CD8-positive, alpha-beta memory T cell (primary cell): ENCODE measurements around the gene CRISP2. TPM values are rescaled to one million over a fixed set of nuclear protein-coding genes. Genes with fewer than 3 reads are reported as not detected.

Experiments used
- CTCF ChIA-PET: fragments of 350-600 bp; sonication (Branson Sonifier 250); formaldehyde crosslinking; loops from one replicate; lab custom pipeline; 2021; ENCODE audit warnings: antibody characterized with exemption; lab: Charles Lee
- POLR2A ChIA-PET: fragments of 350-600 bp; sonication (Branson Sonifier 250); formaldehyde crosslinking; loops from one replicate; lab custom pipeline; 2021; ENCODE audit warnings: antibody characterized with exemption; lab: Charles Lee
- DNase-seq, 5 donors: peaks; one replicate each; pipeline versions ENCODE4 v3.0.0 to v3.0.0-alpha.2; 2020 to 2022; ENCODE audit warnings: mixed read lengths in 1 of 5
- H3K27ac ChIP-seq: one replicate; pipeline ENCODE4 v1.7.0; 2013; ENCODE audit warnings: low read depth, mild to moderate bottlenecking, low read length, moderate library complexity
- H3K27me3 ChIP-seq: 2 replicates; pipeline ENCODE4 v1.7.0; 2013; ENCODE audit warnings: low read length, mild to moderate bottlenecking; ENCODE audit not compliant: insufficient read depth, poor library complexity, severe bottlenecking
- H3K36me3 ChIP-seq: 2 replicates; pipeline ENCODE4 v1.7.0; 2013; ENCODE audit warnings: mild to moderate bottlenecking, low read length, moderate library complexity; ENCODE audit not compliant: insufficient read depth
- H3K4me1 ChIP-seq: 2 replicates; pipeline ENCODE4 v1.7.0; 2013; ENCODE audit warnings: mild to moderate bottlenecking, low read length, moderate library complexity; ENCODE audit not compliant: insufficient read depth
- H3K4me3 ChIP-seq: 2 replicates; pipeline ENCODE4 v1.7.0; 2013; ENCODE audit warnings: mild to moderate bottlenecking, low read length
- H3K9me3 ChIP-seq: 2 replicates; pipeline ENCODE4 v1.7.0; 2013; ENCODE audit warnings: mild to moderate bottlenecking, low read length
- H3K27ac Mint-ChIP-seq, 8 donors: one replicate each; pipeline ENCODE4 v1.8.0; 2020 to 2021; ENCODE audit warnings: mixed read lengths in 8 of 8, mild to moderate bottlenecking in 6 of 8, inconsistent platforms in 3 of 8, moderate library complexity in 3 of 8
- H3K27me3 Mint-ChIP-seq, 2 donors: one replicate each; pipeline ENCODE4 v1.8.0; 2020 to 2021; ENCODE audit warnings: mixed read lengths in 2 of 2, mild to moderate bottlenecking in 1 of 2, moderate library complexity in 1 of 2
- H3K36me3 Mint-ChIP-seq, 3 donors: one replicate each; pipeline ENCODE4 v1.8.0; 2020 to 2021; ENCODE audit warnings: mixed read lengths in 3 of 3, inconsistent platforms in 1 of 3, mild to moderate bottlenecking in 1 of 3
- H3K4me1 Mint-ChIP-seq, 3 donors: one replicate each; pipeline ENCODE4 v1.8.0; 2020 to 2021; ENCODE audit warnings: mixed read lengths in 3 of 3, inconsistent platforms in 1 of 3, mild to moderate bottlenecking in 1 of 3
- H3K4me3 Mint-ChIP-seq, 7 donors: one replicate each; pipeline ENCODE4 v1.8.0; 2020 to 2021; ENCODE audit warnings: mixed read lengths in 7 of 7, mild to moderate bottlenecking in 6 of 7, moderate library complexity in 4 of 7, inconsistent platforms in 2 of 7
- H3K9me3 Mint-ChIP-seq, 5 donors: one replicate each; pipeline ENCODE4 v1.8.0; 2020 to 2022; ENCODE audit warnings: mixed read lengths in 5 of 5, mild to moderate bottlenecking in 3 of 5, moderate library complexity in 2 of 5, inconsistent platforms in 1 of 5
- polyA plus RNA-seq: library from polyadenylated mRNA; unstranded; fragments of 300-500 nt; fragmentation: Illumina TruSeq; gene quantifications from one replicate; pipeline ENCODE4 v1.2.3, GENCODE V29; 2021
- total RNA-seq, 2 experiments: library from RNA; stranded (reverse); gene quantifications; one replicate each; pipeline ENCODE4 v1.2.3, GENCODE V29; 2021

The CRISP2 gene, protein sequence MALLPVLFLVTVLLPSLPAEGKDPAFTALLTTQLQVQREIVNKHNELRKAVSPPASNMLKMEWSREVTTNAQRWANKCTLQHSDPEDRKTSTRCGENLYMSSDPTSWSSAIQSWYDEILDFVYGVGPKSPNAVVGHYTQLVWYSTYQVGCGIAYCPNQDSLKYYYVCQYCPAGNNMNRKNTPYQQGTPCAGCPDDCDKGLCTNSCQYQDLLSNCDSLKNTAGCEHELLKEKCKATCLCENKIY
- total RNA-seq (not detected), polyA plus RNA-seq (not detected)

DNA sequence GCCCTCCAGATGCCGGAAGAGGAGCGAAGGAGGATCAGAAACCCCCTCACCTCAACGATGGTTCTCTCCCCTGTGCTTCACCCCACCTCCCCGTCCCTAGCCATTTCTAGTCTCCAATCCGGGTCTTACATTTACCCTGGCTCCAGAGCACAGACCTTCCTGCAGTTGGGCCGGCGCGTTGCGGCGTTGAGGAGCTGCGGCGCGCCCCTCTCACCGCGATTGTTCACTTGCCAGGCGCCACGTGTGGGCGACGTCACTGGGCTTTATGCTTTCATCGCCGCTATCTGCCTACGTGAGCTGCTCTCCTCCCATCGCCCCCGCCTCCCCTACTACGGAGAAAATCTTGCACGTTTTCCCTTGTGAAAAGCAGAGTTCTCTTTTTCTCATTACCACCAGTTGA is at the start of gene CRISP2:
Gene CRISP2 (minus strand): TSS at position 198 of the 400 bp plus-strand sequence. CDS start 4,347 bp downstream, outside the sequence.
- POLR2A ChIA-PET: no interaction called here
- Mint-ChIP-seq H3K36me3 (no peaks in the 10 kb centered on the region), H3K9me3 (peaks cover 0 to 16% (median 6%) of the 10 kb centered on the region in 5 donors), H3K27ac (no peak within 1 kb of the TSS), H3K27me3 (no peaks in the 10 kb centered on the region), H3K4me1 (no peaks in the 10 kb centered on the region), H3K4me3 (no peak within 1 kb of the TSS)
- no peaks in the 10 kb centered on the region for H3K9me3 ChIP-seq
- H3K27ac ChIP-seq: no peak within 1 kb of the TSS
- H3K4me3 ChIP-seq: no peak within 1 kb of the TSS
- CTCF ChIA-PET: no interaction called here
- DNase-seq: no peak
- H3K36me3 ChIP-seq: no peaks in the 10 kb centered on the region
- H3K4me1 ChIP-seq: no peaks in the 10 kb centered on the region
- H3K27me3 ChIP-seq: no peaks in the 10 kb centered on the region

DNA sequence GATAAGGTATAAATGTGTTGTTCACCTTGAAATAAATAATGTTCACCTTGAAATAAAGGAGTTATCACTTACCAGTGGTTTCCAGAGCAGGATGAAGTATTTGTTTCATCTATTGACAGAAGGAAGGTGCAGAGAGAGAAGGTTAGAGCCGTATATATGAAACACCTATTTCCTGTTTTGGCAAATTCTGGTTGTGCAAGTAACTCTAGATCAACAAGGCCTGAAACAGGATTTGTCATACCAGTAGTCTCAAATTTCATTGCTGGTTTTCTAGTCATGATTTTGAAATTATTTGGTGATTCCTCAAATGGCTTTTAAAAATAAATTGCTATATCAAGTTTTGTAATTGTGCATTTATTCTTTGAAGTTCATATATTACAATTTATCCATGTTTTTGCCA is 30.9 kb upstream of the CRISP2 start, which contains the start of gene CRISP3:
Gene CRISP3 (minus strand): TSS at position 130 of the 400 bp plus-strand sequence. CDS start 21 bp downstream, at position 109.
- no peak within 1 kb of the TSS for H3K4me3 Mint-ChIP-seq
- Histone ChIP-seq H3K27ac (no peak within 1 kb of the TSS), H3K27me3 (no peaks in the 10 kb centered on the region), H3K9me3 (no peaks in the 10 kb centered on the region), H3K36me3 (no peaks in the 10 kb centered on the region), H3K4me3 (no peak within 1 kb of the TSS), H3K4me1 (no peaks in the 10 kb centered on the region)
- POLR2A ChIA-PET: no interaction called here
- no peaks in the 10 kb centered on the region for H3K27me3 Mint-ChIP-seq
- no peaks in the 10 kb centered on the region for H3K36me3 Mint-ChIP-seq
- no peak for DNase-seq
- H3K4me1 Mint-ChIP-seq: no peaks in the 10 kb centered on the region
- no peak within 1 kb of the TSS for H3K27ac Mint-ChIP-seq
- H3K9me3 Mint-ChIP-seq: peaks cover 0 to 6% (median 2%) of the 10 kb centered on the region in 5 donors
- CTCF ChIA-PET: no interaction called here

DNA sequence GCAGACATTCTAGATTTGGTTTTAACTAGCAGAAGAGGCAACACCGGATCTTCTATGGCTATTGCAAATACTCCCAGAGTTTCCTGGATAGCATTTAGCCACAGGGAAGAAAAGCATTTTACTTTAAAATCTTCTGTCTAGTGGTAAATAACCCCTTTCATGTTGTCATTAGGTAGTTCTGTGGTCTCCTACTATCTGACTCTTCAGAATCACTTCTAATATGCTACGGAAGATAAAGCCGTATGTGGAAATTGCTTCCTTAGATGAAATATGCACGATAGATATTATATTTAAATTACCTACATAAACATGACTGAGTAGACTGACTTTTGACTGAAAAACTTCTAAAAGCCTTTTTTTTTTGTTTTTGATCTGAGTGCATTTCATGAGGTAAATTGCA is 30.1 kb upstream of the CRISP2 start:
- no peak overlapping the region for H3K27ac ChIP-seq
- no peaks in the 10 kb centered on the region for H3K9me3 ChIP-seq
- H3K4me3 ChIP-seq: no peak overlapping the region
- no peak for DNase-seq
- peaks cover 0 to 6% (median 2%) of the 10 kb centered on the region in 5 donors for H3K9me3 Mint-ChIP-seq
- ChIA-PET POLR2A (no interaction called here), CTCF (no interaction called here)
- no peaks in the 10 kb centered on the region for H3K36me3 ChIP-seq
- H3K4me3 Mint-ChIP-seq: no peak overlapping the region
- no peak overlapping the region for H3K27ac Mint-ChIP-seq
- no peaks in the 10 kb centered on the region for H3K27me3 Mint-ChIP-seq
- H3K36me3 Mint-ChIP-seq: no peaks in the 10 kb centered on the region
- no peaks in the 10 kb centered on the region for H3K4me1 ChIP-seq
- H3K4me1 Mint-ChIP-seq: no peaks in the 10 kb centered on the region
- no peaks in the 10 kb centered on the region for H3K27me3 ChIP-seq

DNA sequence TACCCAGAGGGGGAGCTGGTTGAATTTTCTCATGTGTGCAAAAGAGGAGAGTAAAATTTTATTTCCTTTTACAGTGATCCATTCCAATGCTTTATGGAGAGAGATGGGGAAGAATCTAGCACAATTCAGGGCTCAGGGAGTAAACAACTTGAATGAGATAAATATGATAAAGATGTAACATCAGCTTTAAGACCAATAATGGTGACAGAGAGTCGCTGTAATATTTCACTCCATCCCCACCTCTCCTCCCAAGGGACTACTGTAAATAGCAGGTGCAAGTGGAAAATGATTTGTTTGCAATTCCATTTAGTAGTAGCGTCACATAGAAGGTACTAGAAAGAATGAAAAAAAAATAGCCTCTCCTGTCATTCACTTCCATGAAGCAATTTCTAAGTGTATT is 26.1 kb upstream of the CRISP2 start:
- Histone ChIP-seq H3K27ac (no peak overlapping the region), H3K4me3 (no peak overlapping the region), H3K9me3 (no peaks in the 10 kb centered on the region), H3K36me3 (no peaks in the 10 kb centered on the region), H3K4me1 (no peaks in the 10 kb centered on the region), H3K27me3 (no peaks in the 10 kb centered on the region)
- DNase-seq: no peak
- Mint-ChIP-seq H3K4me1 (no peaks in the 10 kb centered on the region), H3K27me3 (no peaks in the 10 kb centered on the region), H3K36me3 (no peaks in the 10 kb centered on the region), H3K27ac (no peak overlapping the region), H3K4me3 (no peak overlapping the region), H3K9me3 (peaks cover 0 to 6% (median 0%) of the 10 kb centered on the region in 5 donors)
- ChIA-PET CTCF (no interaction called here), POLR2A (no interaction called here)

DNA sequence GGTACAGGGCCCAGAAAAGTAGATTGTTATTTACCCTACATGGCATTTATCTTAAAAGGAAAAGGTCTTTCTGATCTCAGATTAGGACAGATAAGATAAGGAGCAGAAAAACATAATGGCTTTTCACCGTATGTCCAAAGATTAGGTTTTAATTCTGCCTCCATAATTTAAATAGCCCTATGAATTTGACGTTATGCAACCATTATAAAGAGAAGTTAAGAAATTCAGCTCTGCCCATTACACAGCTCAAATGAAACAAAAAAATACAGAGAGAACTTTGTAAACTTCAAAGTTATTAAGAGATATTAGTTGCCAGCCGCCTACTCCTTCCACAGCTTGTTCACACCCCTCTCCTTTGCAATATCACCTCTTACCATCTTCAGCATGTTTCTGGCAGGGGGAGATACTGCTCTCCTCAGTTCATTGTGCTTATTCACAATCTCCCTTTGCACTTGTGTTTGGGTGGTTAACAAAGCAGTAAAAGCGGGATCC is 22.7 kb upstream of the CRISP2 start:
- ChIA-PET CTCF (no interaction called here), POLR2A (no interaction called here)
- no peaks in the 10 kb centered on the region for H3K4me1 ChIP-seq
- H3K9me3 ChIP-seq: no peaks in the 10 kb centered on the region
- no peaks in the 10 kb centered on the region for H3K27me3 ChIP-seq
- Mint-ChIP-seq H3K27ac (no peak overlapping the region), H3K4me3 (no peak overlapping the region), H3K9me3 (peaks cover 0 to 10% (median 0%) of the 10 kb centered on the region in 5 donors), H3K4me1 (no peaks in the 10 kb centered on the region), H3K36me3 (no peaks in the 10 kb centered on the region), H3K27me3 (no peaks in the 10 kb centered on the region)
- no peaks in the 10 kb centered on the region for H3K36me3 ChIP-seq
- no peak overlapping the region for H3K27ac ChIP-seq
- DNase-seq: no peak
- no peak overlapping the region for H3K4me3 ChIP-seq

DNA sequence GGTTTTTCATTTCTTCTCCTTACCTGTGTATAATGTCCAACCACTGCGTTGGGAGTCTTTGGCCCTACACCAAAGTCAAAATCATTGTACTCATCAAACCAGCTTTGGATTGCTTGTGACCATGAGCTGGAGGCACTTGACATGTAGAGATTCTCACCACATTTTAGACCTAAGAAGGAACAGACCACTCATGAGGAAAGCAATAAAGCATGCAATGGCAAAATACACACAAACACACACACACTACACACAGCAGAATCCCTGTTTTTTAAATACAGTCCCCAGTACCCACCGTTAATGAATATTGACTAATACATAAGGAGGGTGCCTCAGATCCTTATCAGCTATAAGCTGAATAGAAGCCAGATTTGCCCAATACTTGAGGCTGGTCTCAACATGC is 20.3 kb upstream of the CRISP2 start:
- Histone ChIP-seq H3K27me3 (no peaks in the 10 kb centered on the region), H3K9me3 (no peaks in the 10 kb centered on the region), H3K4me3 (no peak overlapping the region), H3K4me1 (no peaks in the 10 kb centered on the region), H3K36me3 (no peaks in the 10 kb centered on the region), H3K27ac (no peak overlapping the region)
- CTCF ChIA-PET: no interaction called here
- Mint-ChIP-seq H3K9me3 (peaks cover 0 to 5% (median 0%) of the 10 kb centered on the region in 5 donors), H3K36me3 (no peaks in the 10 kb centered on the region), H3K4me3 (no peak overlapping the region), H3K4me1 (no peaks in the 10 kb centered on the region), H3K27ac (no peak overlapping the region), H3K27me3 (no peaks in the 10 kb centered on the region)
- POLR2A ChIA-PET: no interaction called here
- no peak for DNase-seq

DNA sequence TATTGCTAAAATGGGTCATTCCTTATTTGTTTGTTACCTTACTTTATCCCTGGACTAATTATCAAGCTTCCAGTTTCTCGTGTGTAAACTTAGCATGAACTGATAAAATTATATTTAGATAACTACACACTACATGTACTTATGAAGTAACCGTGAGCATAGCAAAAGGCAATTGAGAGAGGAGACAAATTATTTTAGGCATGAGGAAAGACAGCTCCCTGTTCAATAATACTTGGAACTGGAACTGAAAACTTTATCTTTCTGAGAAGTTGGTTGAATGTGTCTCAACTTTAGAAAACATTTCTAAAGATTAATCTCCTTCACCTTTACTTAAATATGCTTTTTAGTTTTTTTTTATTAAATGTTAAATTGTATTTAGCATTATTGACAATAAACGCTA is 19.4 kb upstream of the CRISP2 start:
- ChIA-PET POLR2A (no interaction called here), CTCF (no interaction called here)
- Histone ChIP-seq H3K27ac (no peak overlapping the region), H3K27me3 (no peaks in the 10 kb centered on the region), H3K36me3 (no peaks in the 10 kb centered on the region), H3K9me3 (no peaks in the 10 kb centered on the region), H3K4me1 (no peaks in the 10 kb centered on the region), H3K4me3 (no peak overlapping the region)
- H3K36me3 Mint-ChIP-seq: no peaks in the 10 kb centered on the region
- no peak overlapping the region for H3K4me3 Mint-ChIP-seq
- H3K27ac Mint-ChIP-seq: no peak overlapping the region
- no peaks in the 10 kb centered on the region for H3K4me1 Mint-ChIP-seq
- no peaks in the 10 kb centered on the region for H3K27me3 Mint-ChIP-seq
- no peak for DNase-seq
- H3K9me3 Mint-ChIP-seq: peaks cover 0 to 7% (median 0%) of the 10 kb centered on the region in 5 donors

DNA sequence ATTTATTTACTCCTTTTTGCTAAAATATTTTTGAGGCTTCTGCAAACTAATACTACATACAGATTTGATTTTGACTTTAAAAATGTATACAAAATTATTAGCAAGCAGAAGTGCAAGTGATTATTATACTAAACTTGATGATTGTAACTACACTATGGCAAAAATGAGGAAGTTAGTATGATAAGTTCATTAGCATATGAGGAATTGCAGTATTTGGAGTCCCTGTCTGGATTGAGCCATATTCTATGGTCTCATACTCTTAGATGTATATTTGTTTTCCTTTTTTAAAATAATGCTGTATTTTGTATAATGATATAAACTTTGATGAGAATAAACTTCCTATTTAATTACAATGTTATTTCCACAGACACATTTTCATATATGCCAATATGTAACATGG is 16.9 kb upstream of the CRISP2 start:
- no peaks in the 10 kb centered on the region for H3K4me1 ChIP-seq
- ChIA-PET POLR2A (no interaction called here), CTCF (no interaction called here)
- no peaks in the 10 kb centered on the region for H3K36me3 ChIP-seq
- H3K9me3 ChIP-seq: no peaks in the 10 kb centered on the region
- Mint-ChIP-seq H3K9me3 (peaks cover 0 to 15% (median 5%) of the 10 kb centered on the region in 5 donors), H3K4me1 (no peaks in the 10 kb centered on the region), H3K27me3 (no peaks in the 10 kb centered on the region), H3K27ac (no peak overlapping the region), H3K36me3 (no peaks in the 10 kb centered on the region), H3K4me3 (no peak overlapping the region)
- H3K27ac ChIP-seq: no peak overlapping the region
- DNase-seq: no peak
- H3K27me3 ChIP-seq: no peaks in the 10 kb centered on the region
- no peak overlapping the region for H3K4me3 ChIP-seq
